ENCODE results near the gene AMN1.
"Not testable (repeated sequence)": the region's sequence is repeated elsewhere in the genome, so short reads cannot be mapped to it uniquely, and the experiment has no call there.

Gene AMN1

GRCh38 chr12:31714406-31715271, 14.2 kb downstream of the AMN1 start:
- H3K27me3 ChIP-seq (ENCODE audit: control insufficient read depth, low read length), result no peaks in the 10 kb centered on the region
- H3K9me2 ChIP-seq (replicated peaks; ENCODE audit: control insufficient read depth, low read length), result no peaks in the 10 kb centered on the region
- H3K4me1 ChIP-seq (ENCODE audit: control insufficient read depth, low read length), result peaks cover 30% of the 10 kb centered on the region
- H3K36me3 ChIP-seq (ENCODE audit: control insufficient read depth, low read length), result peaks cover 15% of the 10 kb centered on the region
- no peaks in the 10 kb centered on the region for H4K20me1 ChIP-seq (ENCODE audit: control insufficient read depth, insufficient read depth, low read depth, low read length)
- peak overlapping the region; percentile 69 for H3K4me2 ChIP-seq (ENCODE audit: low read length)
- no peaks in the 10 kb centered on the region for H3K79me2 ChIP-seq (ENCODE audit: control insufficient read depth, low read length)
- H3K4me3 ChIP-seq (ENCODE audit: low read length), result peak overlapping the region; percentile 51
- H3K9me3 ChIP-seq (ENCODE audit: control insufficient read depth, insufficient read depth, low read length), result peaks cover 3% of the 10 kb centered on the region; the same call in 1 of the 2 replicates
- TF ChIP-seq EZH2phosphoT487 (IDR thresholded peaks at IDR 0.05; ENCODE audit: borderline replicate concordance, low read length) (no peak), CTCF (IDR thresholded peaks at IDR 0.05; ENCODE audit: low read depth, low read length, poor library complexity, severe bottlenecking) (no peak)
- H3K27ac ChIP-seq (ENCODE audit: low read depth, low read length), result peak overlapping the region; percentile 65
- H3F3A ChIP-seq (ENCODE audit: control insufficient read depth, insufficient read depth), result peaks cover 7% of the 10 kb centered on the region; the same call in 1 of the 2 replicates

GRCh38 chr12:31712877-31713276, 15.9 kb downstream of the AMN1 start:
- Histone ChIP-seq H3K4me3 (ENCODE audit: low read length) (no peak overlapping the region), H3K4me2 (ENCODE audit: low read length) (no peak overlapping the region), H3K79me2 (ENCODE audit: control insufficient read depth, low read length) (no peaks in the 10 kb centered on the region), H3F3A (ENCODE audit: control insufficient read depth, insufficient read depth) (peaks cover 7% of the 10 kb centered on the region; the same call in 1 of the 2 replicates), H4K20me1 (ENCODE audit: control insufficient read depth, insufficient read depth, low read depth, low read length) (no peaks in the 10 kb centered on the region), H3K4me1 (ENCODE audit: control insufficient read depth, low read length) (peaks cover 30% of the 10 kb centered on the region), H3K27ac (ENCODE audit: low read depth, low read length) (no peak overlapping the region), H3K36me3 (ENCODE audit: control insufficient read depth, low read length) (peaks cover 10% of the 10 kb centered on the region), H3K9me3 (ENCODE audit: control insufficient read depth, insufficient read depth, low read length) (peaks cover 3% of the 10 kb centered on the region; the same call in 1 of the 2 replicates), H3K9me2 (replicated peaks; ENCODE audit: control insufficient read depth, low read length) (no peaks in the 10 kb centered on the region), H3K27me3 (ENCODE audit: control insufficient read depth, low read length) (no peaks in the 10 kb centered on the region)
- TF ChIP-seq CTCF (IDR thresholded peaks at IDR 0.05; ENCODE audit: low read depth, low read length, poor library complexity, severe bottlenecking), result no peak
- no peak for TF ChIP-seq EZH2phosphoT487 (IDR thresholded peaks at IDR 0.05; ENCODE audit: borderline replicate concordance, low read length)

GRCh38 chr12:31710021-31710818, 18.6 kb downstream of the AMN1 start:
- H3K79me2 ChIP-seq (ENCODE audit: control insufficient read depth, low read length), result no peaks in the 10 kb centered on the region
- TF ChIP-seq EZH2phosphoT487 (IDR thresholded peaks at IDR 0.05; ENCODE audit: borderline replicate concordance, low read length) (no peak), CTCF (IDR thresholded peaks at IDR 0.05; ENCODE audit: low read depth, low read length, poor library complexity, severe bottlenecking) (no peak)
- H3K27ac ChIP-seq (ENCODE audit: low read depth, low read length), result no peak overlapping the region
- H3F3A ChIP-seq (ENCODE audit: control insufficient read depth, insufficient read depth), result peaks cover 3% of the 10 kb centered on the region; the same call in 1 of the 2 replicates
- no peaks in the 10 kb centered on the region for H4K20me1 ChIP-seq (ENCODE audit: control insufficient read depth, insufficient read depth, low read depth, low read length)
- no peaks in the 10 kb centered on the region for H3K36me3 ChIP-seq (ENCODE audit: control insufficient read depth, low read length)
- H3K4me2 ChIP-seq (ENCODE audit: low read length), result no peak overlapping the region
- no peak overlapping the region for H3K4me3 ChIP-seq (ENCODE audit: low read length)
- H3K27me3 ChIP-seq (ENCODE audit: control insufficient read depth, low read length), result no peaks in the 10 kb centered on the region
- H3K9me3 ChIP-seq (ENCODE audit: control insufficient read depth, insufficient read depth, low read length), result peaks cover 7% of the 10 kb centered on the region; the same call in 1 of the 2 replicates
- H3K4me1 ChIP-seq (ENCODE audit: control insufficient read depth, low read length), result peaks cover 14% of the 10 kb centered on the region
- H3K9me2 ChIP-seq (replicated peaks; ENCODE audit: control insufficient read depth, low read length), result no peaks in the 10 kb centered on the region

- not testable (repeated sequence) for H3K27me3 ChIP-seq (ENCODE audit: control insufficient read depth, low read length); H3K4me3 ChIP-seq (ENCODE audit: low read length); H4K20me1 ChIP-seq (ENCODE audit: control insufficient read depth, insufficient read depth, low read depth, low read length); H3K79me2 ChIP-seq (ENCODE audit: control insufficient read depth, low read length); H3K36me3 ChIP-seq (ENCODE audit: control insufficient read depth, low read length); H3K9me3 ChIP-seq (ENCODE audit: control insufficient read depth, insufficient read depth, low read length); H3K9me2 ChIP-seq (replicated peaks; ENCODE audit: control insufficient read depth, low read length); H3K27ac ChIP-seq (ENCODE audit: low read depth, low read length); H3F3A ChIP-seq (ENCODE audit: control insufficient read depth, insufficient read depth); H3K4me2 ChIP-seq (ENCODE audit: low read length); H3K4me1 ChIP-seq (ENCODE audit: control insufficient read depth, low read length)
Measured at GRCh38 chr12:31708118-31708517, 20.7 kb downstream of the AMN1 start.
